Stimulated activated memory B cell treated with anti-CD40 and anti-IgM and Interleukin-4, amounts not matched to agents 10 μg/mL and 1 μg/mL and 100 μg/mL, for 72 hours (primary cell): Measurements from ENCODE around the gene SOBP.

Experiments used
- ATAC-seq: fragments of 150-1000 bp; cut with Tn5 transposase; 2 replicates; pipeline ENCODE4 v1.10.0; 2021
- H3K27ac Mint-ChIP-seq: one replicate; pipeline ENCODE4 v1.8.0; 2022; ENCODE audit warnings: mild to moderate bottlenecking, mixed read lengths
- H3K27me3 Mint-ChIP-seq: one replicate; pipeline ENCODE4 v1.8.0; 2022; ENCODE audit warnings: mixed read lengths
- H3K36me3 Mint-ChIP-seq: one replicate; pipeline ENCODE4 v1.8.0; 2022; ENCODE audit warnings: mixed read lengths
- H3K4me1 Mint-ChIP-seq: one replicate; pipeline ENCODE4 v1.8.0; 2022; ENCODE audit warnings: mixed read lengths
- H3K4me3 Mint-ChIP-seq: one replicate; pipeline ENCODE4 v1.8.0; 2022; ENCODE audit warnings: mild to moderate bottlenecking, moderate library complexity, mixed read lengths
- H3K9me3 Mint-ChIP-seq: one replicate; pipeline ENCODE4 v1.8.0; 2022; ENCODE audit warnings: mixed read lengths

Gene SOBP

GRCh38 chr6:107572886-107573285 lies 83.0 kb downstream of the SOBP start:
- Mint-ChIP-seq H3K36me3 (no peaks in the 10 kb centered on the region), H3K9me3 (no peaks in the 10 kb centered on the region), H3K27ac (no peak overlapping the region), H3K27me3 (peaks cover 10% of the 10 kb centered on the region), H3K4me3 (no peak overlapping the region), H3K4me1 (no peaks in the 10 kb centered on the region)
- ATAC-seq, result no peak

- Mint-ChIP-seq H3K27ac (no peak overlapping the region), H3K4me3 (no peak overlapping the region), H3K4me1 (no peaks in the 10 kb centered on the region), H3K9me3 (no peaks in the 10 kb centered on the region), H3K36me3 (no peaks in the 10 kb centered on the region), H3K27me3 (peaks cover 10% of the 10 kb centered on the region)
- no peak for ATAC-seq
Measured at GRCh38 chr6:107574856-107575255, 84.9 kb downstream of the SOBP start.

DNA sequence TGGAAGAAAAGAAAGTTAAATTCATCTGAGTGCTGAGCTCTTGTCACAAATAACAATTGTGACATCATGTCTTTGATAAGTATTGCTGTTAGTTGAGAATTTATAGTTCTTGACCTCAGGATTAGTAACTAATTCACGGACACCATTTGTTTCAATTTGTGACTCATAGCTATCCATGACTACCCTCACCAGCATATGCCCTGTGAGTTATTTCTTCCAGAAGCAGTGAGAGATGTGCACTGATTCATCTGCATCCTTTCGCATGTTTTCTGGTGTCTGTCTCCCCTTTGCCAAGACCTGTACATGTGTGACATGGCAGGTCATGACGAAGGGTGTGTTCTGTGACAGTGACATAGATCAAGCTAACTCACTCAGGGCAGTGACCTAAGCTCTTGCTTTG lies 86.9 kb downstream of the SOBP start:
- H3K4me1 Mint-ChIP-seq, result no peaks in the 10 kb centered on the region
- no peaks in the 10 kb centered on the region for H3K9me3 Mint-ChIP-seq
- H3K27me3 Mint-ChIP-seq, result peaks cover 10% of the 10 kb centered on the region
- H3K36me3 Mint-ChIP-seq, result no peaks in the 10 kb centered on the region
- ATAC-seq, result no peak
- no peak overlapping the region for H3K27ac Mint-ChIP-seq
- no peak overlapping the region for H3K4me3 Mint-ChIP-seq

DNA sequence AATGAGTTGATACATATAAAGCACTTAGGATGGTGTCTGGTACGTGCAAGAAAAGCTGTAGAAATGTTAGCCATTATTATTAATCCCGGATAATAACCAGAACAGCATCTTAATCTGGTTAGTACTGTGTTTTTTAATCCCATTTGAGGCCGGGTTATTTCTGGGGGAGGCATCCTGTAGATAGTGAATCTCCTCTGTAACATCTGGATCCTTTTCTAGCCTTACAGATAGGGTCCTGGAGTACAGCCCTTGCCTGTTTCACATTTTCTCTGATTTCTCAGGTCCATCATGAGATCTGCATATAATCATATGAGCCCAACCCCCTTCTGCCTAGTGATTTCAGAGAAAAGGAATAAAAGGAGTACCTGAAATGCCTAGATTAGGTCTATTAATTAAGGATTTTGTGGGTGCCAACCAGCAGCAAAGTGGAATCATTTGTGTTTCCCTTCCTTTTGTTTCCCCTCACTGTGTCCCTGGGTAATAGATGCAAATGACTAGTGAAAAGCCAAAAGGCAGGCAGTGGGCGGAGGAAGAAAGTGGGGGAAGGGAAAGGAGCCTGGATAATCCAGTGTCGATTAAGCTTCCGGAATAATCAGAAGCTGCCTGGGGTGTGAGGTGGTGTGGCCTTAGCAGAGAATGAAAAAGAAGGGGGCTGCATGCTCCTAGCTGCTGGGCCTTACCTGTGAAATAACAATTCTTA lies 88.9 kb downstream of the SOBP start:
- Mint-ChIP-seq H3K4me3 (no peak overlapping the region), H3K36me3 (no peaks in the 10 kb centered on the region), H3K9me3 (no peaks in the 10 kb centered on the region), H3K27me3 (peaks cover 10% of the 10 kb centered on the region), H3K27ac (no peak overlapping the region), H3K4me1 (no peaks in the 10 kb centered on the region)
- no peak for ATAC-seq

DNA sequence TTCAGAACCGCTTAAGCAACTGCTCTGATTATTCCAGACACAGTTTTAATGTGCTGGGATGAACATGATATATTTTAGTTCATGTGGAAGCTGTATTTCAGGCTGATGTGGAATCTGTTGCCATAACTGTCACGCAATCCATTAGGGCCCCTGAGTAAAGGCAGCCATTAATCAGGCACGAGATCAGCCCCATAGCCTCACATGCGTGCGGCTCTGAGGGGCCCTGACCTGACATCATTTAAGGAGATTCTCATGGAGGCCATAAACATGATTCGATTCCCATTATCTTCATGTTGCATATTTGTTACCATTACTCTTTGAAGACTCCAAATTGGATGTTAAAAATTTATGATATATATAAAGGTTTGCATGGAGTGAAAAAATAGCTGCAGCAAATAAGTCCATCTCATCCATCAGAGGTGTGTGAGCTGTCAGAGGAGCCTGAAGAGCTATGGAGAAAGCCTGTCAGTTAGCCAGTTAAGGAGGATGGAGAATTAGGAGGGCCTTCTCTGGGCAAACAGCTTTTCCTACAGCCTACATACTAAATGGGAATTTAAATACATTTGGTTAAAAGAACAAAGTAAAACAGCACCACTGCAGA lies 89.6 kb downstream of the SOBP start:
- Mint-ChIP-seq H3K4me1 (no peaks in the 10 kb centered on the region), H3K27ac (no peak overlapping the region), H3K9me3 (no peaks in the 10 kb centered on the region), H3K27me3 (peaks cover 10% of the 10 kb centered on the region), H3K36me3 (no peaks in the 10 kb centered on the region), H3K4me3 (no peak overlapping the region)
- no peak for ATAC-seq

GRCh38 chr6:107582086-107582485 lies 92.2 kb downstream of the SOBP start:
- Mint-ChIP-seq H3K27ac (no peak overlapping the region), H3K4me1 (no peaks in the 10 kb centered on the region), H3K4me3 (no peak overlapping the region), H3K36me3 (no peaks in the 10 kb centered on the region), H3K27me3 (no peaks in the 10 kb centered on the region), H3K9me3 (no peaks in the 10 kb centered on the region)
- ATAC-seq, result no peak

- no peak for ATAC-seq
- H3K27me3 Mint-ChIP-seq, result no peaks in the 10 kb centered on the region
- H3K36me3 Mint-ChIP-seq, result no peaks in the 10 kb centered on the region
- H3K27ac Mint-ChIP-seq, result no peak overlapping the region
- no peaks in the 10 kb centered on the region for H3K9me3 Mint-ChIP-seq
- no peak overlapping the region for H3K4me3 Mint-ChIP-seq
- H3K4me1 Mint-ChIP-seq, result no peaks in the 10 kb centered on the region
Measured at GRCh38 chr6:107584726-107585125, 94.8 kb downstream of the SOBP start.

GRCh38 chr6:107585815-107586435 lies 96.0 kb downstream of the SOBP start:
- Mint-ChIP-seq H3K4me3 (no peak overlapping the region), H3K27ac (no peak overlapping the region), H3K27me3 (no peaks in the 10 kb centered on the region), H3K36me3 (no peaks in the 10 kb centered on the region), H3K9me3 (no peaks in the 10 kb centered on the region), H3K4me1 (peaks cover 8% of the 10 kb centered on the region)
- ATAC-seq, result no peak

- H3K4me3 Mint-ChIP-seq, result no peak overlapping the region
- no peak overlapping the region for H3K27ac Mint-ChIP-seq
- no peaks in the 10 kb centered on the region for H3K27me3 Mint-ChIP-seq
- no peaks in the 10 kb centered on the region for H3K9me3 Mint-ChIP-seq
- H3K4me1 Mint-ChIP-seq, result peaks cover 8% of the 10 kb centered on the region
- H3K36me3 Mint-ChIP-seq, result no peaks in the 10 kb centered on the region
- no peak for ATAC-seq
Measured at GRCh38 chr6:107587451-107587850, 97.5 kb downstream of the SOBP start.

DNA sequence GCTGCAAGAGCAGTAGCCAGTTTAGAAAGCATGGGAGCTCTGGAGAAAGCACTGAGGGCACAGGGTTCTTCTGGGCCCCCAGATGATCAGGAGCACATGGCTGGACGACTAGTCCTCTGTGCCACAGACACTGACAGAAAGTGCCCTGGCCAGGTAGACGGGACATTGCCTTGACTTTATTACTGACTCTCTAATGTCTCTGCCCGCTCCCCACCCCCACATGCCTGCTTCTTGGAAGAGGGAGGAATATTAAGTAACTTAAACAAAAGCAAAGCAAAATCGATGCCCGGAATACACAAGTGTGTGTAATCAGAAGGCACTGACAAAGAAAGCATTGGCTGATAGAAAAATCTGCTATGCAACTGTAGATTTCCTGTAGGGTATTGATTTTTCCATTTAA lies 99.3 kb downstream of the SOBP start:
- ATAC-seq, result no peak
- Mint-ChIP-seq H3K9me3 (no peaks in the 10 kb centered on the region), H3K4me3 (no peak overlapping the region), H3K4me1 (peaks cover 8% of the 10 kb centered on the region), H3K27ac (no peak overlapping the region), H3K27me3 (no peaks in the 10 kb centered on the region), H3K36me3 (no peaks in the 10 kb centered on the region)

GRCh38 chr6:107589934-107590333 lies 100.0 kb downstream of the SOBP start:
- Mint-ChIP-seq H3K27ac (no peak overlapping the region), H3K36me3 (no peaks in the 10 kb centered on the region), H3K9me3 (no peaks in the 10 kb centered on the region), H3K27me3 (no peaks in the 10 kb centered on the region), H3K4me1 (peaks cover 8% of the 10 kb centered on the region), H3K4me3 (no peak overlapping the region)
- ATAC-seq, result no peak

GRCh38 chr6:107590378-107590777 lies 100.5 kb downstream of the SOBP start:
- H3K9me3 Mint-ChIP-seq, result no peaks in the 10 kb centered on the region
- H3K4me1 Mint-ChIP-seq, result peaks cover 8% of the 10 kb centered on the region
- no peaks in the 10 kb centered on the region for H3K27me3 Mint-ChIP-seq
- H3K4me3 Mint-ChIP-seq, result no peak overlapping the region
- H3K36me3 Mint-ChIP-seq, result no peaks in the 10 kb centered on the region
- ATAC-seq, result no peak
- H3K27ac Mint-ChIP-seq, result no peak overlapping the region

DNA sequence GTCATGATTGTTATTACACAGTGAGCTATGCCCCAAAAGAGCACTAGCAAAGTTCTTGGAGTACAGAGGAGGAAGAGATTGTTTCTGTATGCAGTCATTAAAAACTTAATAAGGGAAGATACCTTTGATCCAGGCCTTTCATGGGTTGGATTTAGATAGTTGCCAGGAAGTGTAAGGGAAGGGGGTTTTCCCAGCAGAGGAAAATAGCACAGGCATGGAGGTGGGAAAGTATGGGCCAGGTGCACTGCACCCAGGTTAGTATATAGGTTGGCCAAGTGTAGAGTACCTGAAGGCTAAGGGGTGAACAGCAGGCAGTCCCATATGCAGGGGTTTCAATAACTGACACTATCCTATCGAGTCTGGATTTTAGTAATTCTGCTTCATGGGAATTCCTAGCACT lies 101.4 kb downstream of the SOBP start:
- Mint-ChIP-seq H3K9me3 (no peaks in the 10 kb centered on the region), H3K27ac (no peak overlapping the region), H3K4me1 (peaks cover 8% of the 10 kb centered on the region), H3K4me3 (no peak overlapping the region), H3K27me3 (no peaks in the 10 kb centered on the region), H3K36me3 (no peaks in the 10 kb centered on the region)
- no peak for ATAC-seq

- peaks cover under 1% of the 10 kb centered on the region for H3K27me3 Mint-ChIP-seq
- H3K27ac Mint-ChIP-seq, result no peak overlapping the region
- no peaks in the 10 kb centered on the region for H3K36me3 Mint-ChIP-seq
- H3K4me1 Mint-ChIP-seq, result peaks cover 8% of the 10 kb centered on the region
- no peaks in the 10 kb centered on the region for H3K9me3 Mint-ChIP-seq
- no peak overlapping the region for H3K4me3 Mint-ChIP-seq
- no peak for ATAC-seq
Measured at GRCh38 chr6:107592806-107593205, 102.9 kb downstream of the SOBP start.

DNA sequence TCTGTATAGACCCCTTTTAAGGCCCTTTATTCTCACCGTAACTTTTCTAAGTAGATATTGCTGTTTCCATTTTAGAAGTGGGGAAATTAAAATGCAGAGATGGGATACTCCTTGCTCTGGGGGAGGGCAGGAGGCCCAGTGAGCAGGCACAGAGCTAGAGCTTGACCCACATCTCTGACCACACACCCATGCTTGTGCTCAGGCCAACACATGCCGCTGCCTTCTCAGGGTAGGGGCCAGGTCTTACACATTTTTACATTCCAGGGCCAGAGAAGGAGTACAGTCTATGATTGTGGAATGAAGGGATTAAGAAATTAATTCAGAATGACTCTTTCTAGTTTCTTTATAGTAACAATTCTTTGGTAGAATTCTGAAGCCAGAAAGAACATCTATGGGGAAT lies 104.8 kb downstream of the SOBP start:
- no peak overlapping the region for H3K4me3 Mint-ChIP-seq
- ATAC-seq, result no peak
- peaks cover 8% of the 10 kb centered on the region for H3K4me1 Mint-ChIP-seq
- no peaks in the 10 kb centered on the region for H3K9me3 Mint-ChIP-seq
- H3K27ac Mint-ChIP-seq, result no peak overlapping the region
- H3K27me3 Mint-ChIP-seq, result peaks cover 5% of the 10 kb centered on the region
- no peaks in the 10 kb centered on the region for H3K36me3 Mint-ChIP-seq

DNA sequence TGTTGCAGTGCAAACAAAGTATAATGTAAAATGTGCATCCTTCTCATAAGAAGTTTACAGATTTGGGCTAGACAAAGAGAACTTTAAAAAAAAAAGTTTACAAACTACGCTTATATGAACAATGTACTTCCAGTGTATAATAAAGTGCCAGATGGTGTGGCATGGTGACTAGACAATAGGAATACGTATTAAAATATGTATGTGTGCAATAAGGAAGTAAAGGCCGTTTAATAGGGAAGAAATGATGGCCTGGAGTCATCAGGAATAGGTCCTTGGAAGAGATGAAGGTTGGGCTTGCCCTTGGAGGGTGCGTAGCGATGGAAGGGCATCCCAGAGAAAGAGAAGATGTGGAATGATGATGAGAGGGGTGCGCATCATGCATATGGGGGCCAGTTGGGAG lies 108.2 kb downstream of the SOBP start:
- Mint-ChIP-seq H3K27ac (no peak overlapping the region), H3K4me1 (peaks cover 9% of the 10 kb centered on the region), H3K36me3 (no peaks in the 10 kb centered on the region), H3K27me3 (peaks cover 5% of the 10 kb centered on the region), H3K9me3 (no peaks in the 10 kb centered on the region), H3K4me3 (no peak overlapping the region)
- no peak for ATAC-seq
